ENCODE results near the gene FAF1. TPM values are rescaled to one million over a fixed set of nuclear protein-coding genes. Genes with fewer than 3 reads are reported as not detected.

Gene FAF1
- total and polyA plus RNA-seq, 2 of the 8 experiments (the other 6 are each of a cell fraction or from before 2014, with no cell fraction given), result 10.8 to 65.9 TPM

GRCh38 chr1:50424045-50424883 is 535.8 kb downstream of the FAF1 start:
- Histone ChIP-seq H3K27me3 (replicated peaks in 1 of 4; ENCODE audit: control insufficient read depth in 3 of 4, extremely low read depth in 1 of 4, insufficient read depth in 3 of 4, low read length in 3 of 4) (peaks cover 93 to 100% (median 98%) of the 10 kb centered on the region in 4 experiments), H3K4me2 (ENCODE audit: insufficient read depth in 1 of 2, low read depth in 2 of 2, low read length in 2 of 2) (peak overlapping the region; percentile 73 to 74), H3K23me2 (ENCODE audit: low read depth, low read length) (peaks cover 11% of the 10 kb centered on the region; the same call in 1 of the 2 replicates)
- TF ChIP-seq POU5F1 (IDR thresholded peaks at IDR 0.05; ENCODE audit: low read depth, low read length) (no peak), SRF (IDR thresholded peaks at IDR 0.05; ENCODE audit: low read depth, low read length) (no peak), CBX8 (IDR thresholded peaks at IDR 0.05; ENCODE audit: borderline replicate concordance, low read depth, low read length) (peak; percentile 98), FOSL1 (IDR thresholded peaks at IDR 0.05; ENCODE audit: insufficient read depth, low read depth, low read length) (no peak), SIN3A (conservative IDR thresholded peaks at IDR 0.05 in 1 of 2, IDR thresholded peaks at IDR 0.05 in 1 of 2; ENCODE audit: low read depth in 1 of 2, low read length in 2 of 2) (no peak), TEAD4 (IDR thresholded peaks at IDR 0.05; ENCODE audit: low read depth, low read length) (no peak), RNF2 (IDR thresholded peaks at IDR 0.05; ENCODE audit: borderline replicate concordance, low read depth, low read length, missing control alignments, poor library complexity, severe bottlenecking) (peak; percentile 92), CBX5 (IDR thresholded peaks at IDR 0.05; ENCODE audit: low read depth, low read length) (no peak), JUND (IDR thresholded peaks at IDR 0.05; ENCODE audit: low read length) (no peak), KDM4A (IDR thresholded peaks at IDR 0.05; ENCODE audit: low read depth, low read length, severe bottlenecking) (no peak), TCF12 (IDR thresholded peaks at IDR 0.05; ENCODE audit: low read depth, low read length) (no peak)

More at GRCh38 chr1:50424045-50424883, 535.8 kb downstream of the FAF1 start:
- ChIA-PET CTCF (ENCODE audit: partially characterized antibody) (interaction anchor here (0.7 to 7.4 kb wide), 11 partner anchors 8 to 313 kb away, joined by 3 to 32 read pairs (median 4); no protein-coding TSS in a partner anchor), POLR2A (ENCODE audit: partially characterized antibody) (interaction anchor here (0.7 to 1.1 kb wide), 3 partner anchors 11 to 318 kb away, joined by 3 read pairs; no protein-coding TSS in a partner anchor)
- H3K56ac ChIP-seq (replicated peaks; ENCODE audit: insufficient read length, low read depth, low read length), result no peak overlapping the region
- H3K4ac ChIP-seq (replicated peaks; ENCODE audit: insufficient read length, low read depth, low read length), result no peak overlapping the region
- DNase-seq (ENCODE audit: low read depth in 1 of 2, low spot score in 2 of 2), result no peak
- no peak overlapping the region for H3K18ac ChIP-seq (ENCODE audit: extremely low read depth, low read length)
- no peak overlapping the region for H2BK120ac ChIP-seq (replicated peaks; ENCODE audit: low read depth, low read length)
- no peak overlapping the region for H2BK15ac ChIP-seq (ENCODE audit: low read length)
- H3K4me1 ChIP-seq (replicated peaks in 1 of 4; ENCODE audit: control insufficient read depth in 3 of 4, insufficient read depth in 4 of 4, low read length in 3 of 4), result peaks cover 7 to 26% (median 14%) of the 10 kb centered on the region in 4 experiments; a peak in 6 of 7 replicates
- no peak overlapping the region for H2BK20ac ChIP-seq (ENCODE audit: low read length)
- H4K20me1 ChIP-seq (replicated peaks in 1 of 2; ENCODE audit: control insufficient read depth in 1 of 2, insufficient read depth in 2 of 2, low read length in 2 of 2), result peaks cover 15 to 47% of the 10 kb centered on the region in 2 experiments
- no peak overlapping the region for H2AFZ ChIP-seq (ENCODE audit: low read length)
- H3K79me1 ChIP-seq (ENCODE audit: low read depth, low read length), result no peaks in the 10 kb centered on the region
- no peak overlapping the region for H4K8ac ChIP-seq (ENCODE audit: extremely low read depth, insufficient read depth, low read length)
- H2BK12ac ChIP-seq (ENCODE audit: low read depth, low read length), result no peak overlapping the region
- H3K4me3 ChIP-seq (ENCODE audit: extremely low read depth in 1 of 4, insufficient read depth in 2 of 4, low read depth in 3 of 4, low read length in 4 of 4), result peak overlapping the region in 2 of 4 experiments; percentile 13 to 56; a peak in 3 of 8 replicates
- H3K9ac ChIP-seq (replicated peaks in 1 of 4; ENCODE audit: extremely low read depth in 1 of 4, low read depth in 3 of 4, low read length in 3 of 4), result no peak overlapping the region
- WGBS, 2 experiments (ENCODE audit: extremely low coverage in 1 of 2, insufficient coverage in 1 of 2, insufficient read length in 1 of 2, insufficient replicate concordance in 2 of 2, low coverage in 1 of 2, low lambda C conversion rate in 2 of 2, missing lambda C conversion rate in 1 of 2), result 6% methylated on average over 35 of the region's 35 CpGs; no CpG with 5 or more reads in 1 of the 2 experiments
- H2AK5ac ChIP-seq (ENCODE audit: low read depth, low read length), result no peak overlapping the region
- no peak overlapping the region for H3K23ac ChIP-seq (ENCODE audit: insufficient read length)
- H4K5ac ChIP-seq (ENCODE audit: insufficient read length, low read depth, low read length), result no peak overlapping the region
- H3K9me3 ChIP-seq (ENCODE audit: insufficient read depth in 2 of 2, low read depth in 1 of 2, low read length in 1 of 2), result no peaks in the 10 kb centered on the region; a peak in 1 of 4 replicates
- H3K27ac ChIP-seq (ENCODE audit: low read depth, low read length), result no peak overlapping the region
- peaks cover 0 to 6% (median 0%) of the 10 kb centered on the region in 4 experiments; a peak in 1 of 8 replicates for H3K36me3 ChIP-seq (ENCODE audit: control insufficient read depth in 2 of 4, insufficient read depth in 4 of 4, low read length in 3 of 4)
- H3K79me2 ChIP-seq (ENCODE audit: control insufficient read depth in 1 of 2, insufficient read depth in 2 of 2, low read length in 2 of 2), result no peaks in the 10 kb centered on the region
- no peak overlapping the region for H2BK5ac ChIP-seq (ENCODE audit: low read depth, low read length)
- H3K14ac ChIP-seq (ENCODE audit: insufficient read length), result no peak overlapping the region
- H4K91ac ChIP-seq (replicated peaks; ENCODE audit: insufficient read length, low read length), result no peak overlapping the region
- FAIRE-seq, result no peak

All from H1 (cell line).